HFF-Myc (cell line): Measurements from ENCODE around the gene BHLHA9.

Source experiments
- DNase-seq: peaks from one replicate; pipeline ENCODE4 v3.0.0-alpha.2; 2011; ENCODE audit warnings: low read depth; ENCODE audit errors: extremely low read depth
- H3K4me3 ChIP-seq: replicated peaks from 2 replicates; pipeline ENCODE4 v1.5.1; 2011; ENCODE audit warnings: low read depth, mild to moderate bottlenecking, control low read depth, low read length
- TF ChIP-seq, protein P1 (sequence below): IDR thresholded peaks from 2 replicates; pipeline ENCODE4 v1.5.1; 2012; ENCODE audit warnings: mild to moderate bottlenecking, low read depth, low read length, control low read depth; ENCODE audit errors: missing control alignments

Gene BHLHA9

GRCh38 chr17:1251866-1252608, 18.2 kb upstream of the BHLHA9 start:
- H3K4me3 ChIP-seq: no peak overlapping the region
- no peak for DNase-seq
- TF ChIP-seq, protein P1, sequence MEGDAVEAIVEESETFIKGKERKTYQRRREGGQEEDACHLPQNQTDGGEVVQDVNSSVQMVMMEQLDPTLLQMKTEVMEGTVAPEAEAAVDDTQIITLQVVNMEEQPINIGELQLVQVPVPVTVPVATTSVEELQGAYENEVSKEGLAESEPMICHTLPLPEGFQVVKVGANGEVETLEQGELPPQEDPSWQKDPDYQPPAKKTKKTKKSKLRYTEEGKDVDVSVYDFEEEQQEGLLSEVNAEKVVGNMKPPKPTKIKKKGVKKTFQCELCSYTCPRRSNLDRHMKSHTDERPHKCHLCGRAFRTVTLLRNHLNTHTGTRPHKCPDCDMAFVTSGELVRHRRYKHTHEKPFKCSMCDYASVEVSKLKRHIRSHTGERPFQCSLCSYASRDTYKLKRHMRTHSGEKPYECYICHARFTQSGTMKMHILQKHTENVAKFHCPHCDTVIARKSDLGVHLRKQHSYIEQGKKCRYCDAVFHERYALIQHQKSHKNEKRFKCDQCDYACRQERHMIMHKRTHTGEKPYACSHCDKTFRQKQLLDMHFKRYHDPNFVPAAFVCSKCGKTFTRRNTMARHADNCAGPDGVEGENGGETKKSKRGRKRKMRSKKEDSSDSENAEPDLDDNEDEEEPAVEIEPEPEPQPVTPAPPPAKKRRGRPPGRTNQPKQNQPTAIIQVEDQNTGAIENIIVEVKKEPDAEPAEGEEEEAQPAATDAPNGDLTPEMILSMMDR: no peak

GRCh38 chr17:1255041-1255440, 15.2 kb upstream of the BHLHA9 start:
- H3K4me3 ChIP-seq: no peak overlapping the region
- DNase-seq: no peak
- TF ChIP-seq, protein P1: no peak

DNA sequence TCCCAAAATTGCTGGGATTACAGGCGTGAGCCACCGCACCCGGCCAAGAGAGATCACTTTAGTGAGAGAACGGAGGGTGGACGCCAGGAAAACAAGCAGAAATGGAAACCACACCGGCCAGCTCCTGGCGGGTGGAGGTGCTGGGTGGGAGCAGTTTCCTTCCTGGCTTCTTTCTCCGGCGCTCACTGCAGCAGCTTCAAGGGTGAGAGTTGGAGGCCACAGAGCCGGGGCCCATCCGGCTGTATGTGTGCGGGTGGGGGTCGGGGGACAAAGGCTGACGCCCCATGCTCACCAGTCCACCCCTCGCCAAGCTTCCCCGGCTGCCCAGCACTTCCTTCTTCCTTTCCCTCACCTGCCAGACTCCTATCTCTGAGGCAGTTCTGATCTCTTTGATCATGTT, 13.5 kb upstream of the BHLHA9 start:
- DNase-seq: no peak
- H3K4me3 ChIP-seq: no peak overlapping the region
- TF ChIP-seq, protein P1: no peak

DNA sequence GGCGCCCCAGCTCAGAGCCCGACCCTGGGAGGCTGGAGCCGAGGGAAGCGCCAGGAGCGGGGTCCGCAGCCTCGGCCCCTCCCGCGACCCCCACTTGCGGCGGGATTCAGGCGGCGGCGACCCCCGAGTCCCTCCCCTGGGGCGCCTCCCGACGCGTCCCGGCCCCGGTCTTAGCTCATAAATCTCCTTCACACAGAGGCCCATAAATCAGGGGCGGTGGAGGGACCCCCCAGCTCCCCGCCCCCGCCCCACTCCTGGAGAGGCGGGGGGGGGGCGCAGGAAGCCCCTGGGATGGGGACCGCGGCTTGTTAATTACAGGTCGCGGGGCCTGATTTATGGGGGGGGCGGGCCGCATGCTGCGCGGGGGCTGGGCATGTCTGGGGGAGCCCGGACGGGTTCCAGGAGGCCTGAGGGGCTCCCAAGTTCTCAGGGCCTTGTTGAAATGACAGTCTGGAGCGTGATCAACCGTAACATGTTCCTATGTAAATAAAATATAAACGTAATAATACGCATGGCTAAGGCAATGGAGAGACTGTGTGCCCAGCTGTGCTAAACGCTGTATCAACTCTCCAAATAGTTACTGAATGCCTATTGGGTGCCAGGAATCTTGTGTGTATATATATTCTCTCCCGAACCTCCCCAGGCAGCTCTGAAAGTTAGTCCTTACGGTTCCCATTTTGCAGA, 10.0 kb upstream of the BHLHA9 start:
- no peak for DNase-seq
- TF ChIP-seq, protein P1: no peak
- peak overlapping the region; percentile 46 for H3K4me3 ChIP-seq

DNA sequence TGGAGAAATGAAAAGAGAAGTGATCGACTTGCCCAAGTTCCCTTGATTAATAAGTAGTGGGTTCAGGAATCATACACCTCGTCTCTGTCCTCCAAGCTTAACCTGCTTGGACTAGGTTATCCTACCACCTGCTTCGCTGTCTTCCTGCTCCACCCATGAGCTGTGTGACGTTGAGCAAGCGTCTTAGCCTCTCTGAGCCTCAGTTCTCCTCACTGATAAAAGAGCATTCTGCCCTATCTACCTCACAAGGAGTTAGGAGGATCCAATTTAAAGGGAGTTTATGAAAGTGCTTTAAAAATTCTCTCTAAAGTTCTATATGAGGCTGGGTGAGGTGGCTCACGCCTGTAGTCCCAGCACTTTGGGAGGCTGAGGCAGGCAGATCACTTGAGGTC, 9.5 kb upstream of the BHLHA9 start:
- TF ChIP-seq, protein P1: no peak
- DNase-seq: no peak
- H3K4me3 ChIP-seq: no peak overlapping the region

GRCh38 chr17:1264196-1264595, 6.0 kb upstream of the BHLHA9 start:
- no peak overlapping the region for H3K4me3 ChIP-seq
- no peak for DNase-seq
- TF ChIP-seq, protein P1: no peak

DNA sequence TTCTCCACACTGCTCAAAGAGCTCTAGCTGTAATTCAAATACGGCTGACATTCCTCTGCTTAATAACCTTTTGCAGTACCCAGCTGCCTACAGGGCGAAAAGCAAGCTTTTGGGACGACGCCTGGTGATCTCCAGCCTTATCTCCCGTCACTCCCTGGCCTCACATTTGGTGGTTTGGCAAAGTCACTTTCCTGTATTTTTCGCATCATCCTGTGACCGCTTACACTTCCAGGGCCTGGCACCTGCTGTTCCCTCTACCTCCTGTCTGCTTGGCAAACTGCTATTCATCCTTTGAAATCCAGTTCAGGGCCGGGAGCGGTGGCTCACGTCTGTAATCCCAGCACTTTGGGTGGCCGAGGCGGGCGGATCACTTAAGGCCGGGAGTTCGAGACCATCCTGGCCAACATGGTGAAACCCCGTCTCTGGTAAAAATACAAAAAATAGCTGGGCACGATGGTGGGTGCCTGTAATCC, 2.7 kb upstream of the BHLHA9 start:
- TF ChIP-seq, protein P1: no peak
- peak overlapping the region; percentile 60 for H3K4me3 ChIP-seq
- no peak for DNase-seq
